SK-N-SH (cell line): Measurements from ENCODE around the gene HIBADH. TPM values are rescaled to one million over a fixed set of nuclear protein-coding genes. Genes with fewer than 3 reads are reported as not detected.

Experiments
- CTCF ChIA-PET: fragments of 300-600, 350-600 bp; formaldehyde crosslinking; extraction: SDS; loops from one replicate; lab custom pipeline; 2021; lab: Yijun Ruan, JAX
- POLR2A ChIA-PET: fragments of 350-600 bp; sonication (Branson Sonifier 250); formaldehyde crosslinking; extraction: SDS; loops from one replicate; lab custom pipeline; 2020; ENCODE audit warnings: antibody characterized with exemption, inconsistent platforms; lab: Yijun Ruan, JAX
- DNase-seq: peaks from one replicate; pipeline ENCODE4 v3.0.0; 2012
- H2AFZ ChIP-seq: fragments of 200-600 bp; sonication (generic); 2 replicates; pipeline ENCODE4 v1.8.1; 2016; ENCODE audit warnings: antibody characterized with exemption, mild to moderate bottlenecking, low read depth
- H3F3A ChIP-seq: fragments of 200-600 bp; sonication (generic); replicated peaks from 2 replicates; pipeline ENCODE3; 2016; ENCODE audit warnings: antibody characterized with exemption, mild to moderate bottlenecking; ENCODE audit not compliant: insufficient read depth
- H3K27ac ChIP-seq, 2 experiments: fragments of 200-500 bp in 1 of 2; fragments of 200-600 bp in 1 of 2; sonication (Bioruptor generic) in 1 of 2; sonication (generic), shearing (Covaris generic) in 1 of 2; 2 replicates each; pipeline versions ENCODE4 v1.5.1 to v1.6.1; 2014 to 2016; ENCODE audit warnings: low read depth in 2 of 2, inconsistent platforms in 1 of 2, low read length in 1 of 2, mild to moderate bottlenecking in 1 of 2, mixed read lengths in 1 of 2
- H3K27me3 ChIP-seq: fragments of 200-600 bp; sonication (generic), shearing (Covaris generic); 2 replicates; pipeline ENCODE4 v1.6.1; 2016; ENCODE audit warnings: mixed run types; ENCODE audit not compliant: insufficient read depth
- H3K36me3 ChIP-seq, 2 experiments: fragments of 200-500 bp in 1 of 2; fragments of 200-600 bp in 1 of 2; sonication (Bioruptor generic) in 1 of 2; sonication (generic) in 1 of 2; replicated peaks in 1 of 2; 2 replicates each; pipeline versions ENCODE3 to v1.5.1; 2014 to 2016; ENCODE audit warnings: low read length in 1 of 2, mild to moderate bottlenecking in 1 of 2; ENCODE audit not compliant: insufficient read depth in 2 of 2, control insufficient read depth in 1 of 2
- H3K4me1 ChIP-seq, 2 experiments: fragments of 200-500 bp in 1 of 2; fragments of 200-600 bp in 1 of 2; sonication (Bioruptor generic) in 1 of 2; sonication (generic), shearing (Covaris generic) in 1 of 2; 2 replicates each; pipeline versions ENCODE4 v1.5.1 to v1.6.1; 2014 to 2016; ENCODE audit warnings: low read depth in 1 of 2, low read length in 1 of 2, mixed run types in 1 of 2; ENCODE audit not compliant: insufficient read depth in 2 of 2, control insufficient read depth in 1 of 2
- H3K4me2 ChIP-seq: fragments of 200-600 bp; sonication (generic), shearing (Covaris generic); 2 replicates; pipeline ENCODE4 v1.6.1; 2017; ENCODE audit warnings: mixed run types
- H3K4me3 ChIP-seq, 2 experiments: fragments of 200-500 bp in 1 of 2; fragments of 200-600 bp in 1 of 2; sonication (Bioruptor generic) in 1 of 2; sonication (generic), shearing (Covaris generic) in 1 of 2; 2 replicates each; pipeline versions ENCODE4 v1.5.1 to v1.8.1; 2014 to 2016; ENCODE audit warnings: low read depth in 2 of 2, inconsistent platforms in 1 of 2, low read length in 1 of 2, mild to moderate bottlenecking in 1 of 2, mixed read lengths in 1 of 2, moderate library complexity in 1 of 2
- H3K79me2 ChIP-seq: fragments of 200-600 bp; sonication (generic); 2 replicates; pipeline ENCODE4 v1.8.1; 2017; ENCODE audit warnings: mild to moderate bottlenecking; ENCODE audit not compliant: insufficient read depth
- H3K9ac ChIP-seq: fragments of 200-600 bp; sonication (generic); 2 replicates; pipeline ENCODE4 v1.6.1; 2017; ENCODE audit warnings: mixed run types
- H3K9me2 ChIP-seq: fragments of 200-600 bp; sonication (generic); 2 replicates; pipeline ENCODE4 v1.6.1; 2017; ENCODE audit warnings: mixed run types
- H3K9me3 ChIP-seq: fragments of 200-600 bp; sonication (generic); 2 replicates; pipeline ENCODE4 v1.6.1; 2017; ENCODE audit warnings: mixed run types, mild to moderate bottlenecking, moderate library complexity
- H4K20me1 ChIP-seq: fragments of 200-600 bp; sonication (generic); 2 replicates; pipeline ENCODE4 v1.6.1; 2017; ENCODE audit warnings: mild to moderate bottlenecking, mixed run types; ENCODE audit not compliant: insufficient read depth
- CHD2 ChIP-seq: fragments of 150-350 bp; IDR thresholded peaks from 2 replicates; pipeline ENCODE4 v1.6.1; 2018; ENCODE audit warnings: low read length; ENCODE audit not compliant: partially characterized antibody
- CTCF ChIP-seq: fragments of 200-600 bp; sonication (generic); IDR thresholded peaks from 2 replicates; pipeline ENCODE4 v1.6.1; 2017; ENCODE audit warnings: antibody characterized with exemption, mild to moderate bottlenecking, moderate library complexity
- FOSL2 ChIP-seq: IDR thresholded peaks from 2 replicates; pipeline ENCODE4 v1.4.0; 2012; ENCODE audit warnings: low read depth, mild to moderate bottlenecking, moderate library complexity, borderline replicate concordance
- JUND ChIP-seq: IDR thresholded peaks from 2 replicates; pipeline ENCODE4 v1.4.0; 2012
- MEF2A ChIP-seq: IDR thresholded peaks from 2 replicates; pipeline ENCODE4 v1.4.0; 2012; ENCODE audit warnings: low read depth, borderline replicate concordance
- MXI1 ChIP-seq: IDR thresholded peaks from 2 replicates; pipeline ENCODE4 v1.6.1; 2012; ENCODE audit warnings: mild to moderate bottlenecking, low read depth, low read length, improper control_type of control experiment
- REST ChIP-seq: IDR thresholded peaks from 2 replicates; pipeline ENCODE4 v1.6.1; 2012; ENCODE audit warnings: mild to moderate bottlenecking, low read depth, low read length, moderate library complexity
- TAF1 ChIP-seq: IDR thresholded peaks from 2 replicates; pipeline ENCODE4 v1.6.1; 2012; ENCODE audit warnings: low read depth, mild to moderate bottlenecking, low read length, moderate library complexity, borderline replicate concordance
- WGBS: methylation state at CpG from one replicate; pipeline ENCODE4 v1.1.6; 2017; ENCODE audit warnings: low lambda C conversion rate; 5-methylcytosine and 5-hydroxymethylcytosine counted together
- polyA plus RNA-seq, 3 experiments: library from polyadenylated mRNA; depleted of rRNA; stranded (reverse); fragments of >200 nt; gene quantifications; 2 replicates each; pipeline ENCODE4 v1.2.3, GENCODE V29; 2012

The HIBADH gene
- polyA plus RNA-seq, 1 of the 3 experiments (the other 2 are of a cell fraction) = 71.8 TPM

GRCh38 chr7:27647046-27647445 lies 15.6 kb downstream of the HIBADH start:
- H3F3A ChIP-seq = peaks cover 10% of the 10 kb centered on the region
- H3K36me3 ChIP-seq = peaks cover 15 to 18% of the 10 kb centered on the region in 2 experiments
- CTCF ChIA-PET = interaction anchor here (0.7 to 1.0 kb wide), 2 partner anchors 13 to 19 kb away, joined by 3 to 4 read pairs; no protein-coding TSS in a partner anchor
- no peaks in the 10 kb centered on the region for H3K9me3 ChIP-seq
- H3K4me3 ChIP-seq = no peak overlapping the region
- H3K79me2 ChIP-seq = no peaks in the 10 kb centered on the region
- no peak overlapping the region for H3K9ac ChIP-seq
- H3K4me1 ChIP-seq = peaks cover 0 to 8% of the 10 kb centered on the region in 2 experiments; a peak in 1 of 4 replicates
- no peaks in the 10 kb centered on the region for H4K20me1 ChIP-seq
- H2AFZ ChIP-seq = no peak overlapping the region
- DNase-seq = no peak
- H3K27ac ChIP-seq = peak overlapping the region in 1 of 2 experiments; percentile 29; a peak in 1 of 4 replicates
- WGBS = 74% methylated on average over 9 of the region's 9 CpGs
- H3K27me3 ChIP-seq = no peaks in the 10 kb centered on the region
- no peaks in the 10 kb centered on the region for H3K9me2 ChIP-seq
- no peak overlapping the region; the same call in 1 of the 2 replicates for H3K4me2 ChIP-seq
- POLR2A ChIA-PET = no interaction called here
- TF ChIP-seq MXI1 (no peak), FOSL2 (peak; percentile 57; the same call in 1 of the 2 replicates), MEF2A (no peak), TAF1 (no peak), JUND (0 out of 2 replicates have a peak, but pooled peaks have one; percentile 32), CTCF (no peak), REST (peak; percentile 86)

- H3K27me3 ChIP-seq = no peaks in the 10 kb centered on the region
- H3K4me1 ChIP-seq = peaks cover 0 to 17% of the 10 kb centered on the region in 2 experiments; a peak in 3 of 4 replicates
- 96% methylated on average over 2 of the region's 2 CpGs for WGBS
- no peak overlapping the region for H3K9ac ChIP-seq
- peaks cover 6% of the 10 kb centered on the region; the same call in 1 of the 2 replicates for H3K79me2 ChIP-seq
- POLR2A ChIA-PET = no interaction called here
- peaks cover 1 to 11% of the 10 kb centered on the region in 2 experiments for H3K36me3 ChIP-seq
- no peaks in the 10 kb centered on the region for H4K20me1 ChIP-seq
- no peak for TF ChIP-seq CHD2
- no peaks in the 10 kb centered on the region for H3K9me3 ChIP-seq
- no peak overlapping the region for H3K4me3 ChIP-seq
- H3K27ac ChIP-seq = peak overlapping the region in 1 of 2 experiments; percentile 35; a peak in 1 of 4 replicates
- no peak overlapping the region for H3K4me2 ChIP-seq
- CTCF ChIA-PET = interaction anchor here (1.4 to 1.6 kb wide), 2 partner anchors 11 to 128 kb away, joined by 3 read pairs; no protein-coding TSS in a partner anchor
- peaks cover 14% of the 10 kb centered on the region for H3F3A ChIP-seq
- H2AFZ ChIP-seq = no peak overlapping the region
- no peak for DNase-seq
- no peaks in the 10 kb centered on the region for H3K9me2 ChIP-seq
Measured at GRCh38 chr7:27642271-27642670, 20.4 kb downstream of the HIBADH start.
